GM12878 (cell line): ENCODE data around the gene RBBP9. TPM values are rescaled to one million over a fixed set of nuclear protein-coding genes. Genes with fewer than 3 reads are reported as not detected.

Experiments
- ATAC-seq: fragments of 200-7000 bp; cut with Tn5 transposase; 3 replicates; pipeline ENCODE4 v1.9.1; 2020; ENCODE audit warnings: mild to moderate bottlenecking, moderate library complexity
- BruUV-seq: library from RNA; stranded (reverse); fragments of 400-500 nt; replicated peaks from 2 replicates; lab custom pipeline; 2021; lab: Mats Ljungman, UMichigan
- CTCF ChIA-PET: fragments of 300-600 bp; sonication (Branson Sonifier 250); formaldehyde crosslinking; extraction: SDS; loops from one replicate; lab custom pipeline; 2021; ENCODE audit warnings: inconsistent platforms; lab: Yijun Ruan, JAX
- POLR2A ChIA-PET: fragments of 350-600 bp; formaldehyde crosslinking; extraction: SDS; loops from one replicate; lab custom pipeline; 2021; ENCODE audit warnings: inconsistent platforms; lab: Charles Lee
- RAD21 ChIA-PET: fragments of 300-600 bp; sonication (Branson Sonifier 250); formaldehyde crosslinking; loops from one replicate; lab custom pipeline; 2023; ENCODE audit warnings: antibody characterized with exemption; ENCODE audit not compliant: unreplicated experiment; lab: Charles Lee
- SMC1A ChIA-PET: fragments of 300-600 bp; sonication (Branson Sonifier 250); formaldehyde crosslinking; loops from one replicate; lab custom pipeline; 2023; ENCODE audit not compliant: unreplicated experiment, uncharacterized antibody; lab: Charles Lee
- DNase-seq: peaks from one replicate; pipeline ENCODE4 v3.0.0-alpha.2; 2011; ENCODE audit warnings: low read depth, low spot score
- FAIRE-seq: peaks from 3 replicates; lab custom pipeline; 2011; peaks lifted over from hg19 to GRCh38; lab: Jason Lieb, UNC
- H2AFZ ChIP-seq: 2 replicates; pipeline ENCODE4 v1.6.0; 2011; ENCODE audit warnings: low read depth, low read length, control low read depth; ENCODE audit not compliant: control insufficient read depth
- H3K27ac ChIP-seq: 2 replicates; pipeline ENCODE4 v1.5.1; 2011; ENCODE audit warnings: control low read depth; ENCODE audit not compliant: control insufficient read depth, insufficient read depth
- H3K27me3 ChIP-seq, 2 experiments: replicated peaks in 1 of 2; 2 replicates each; pipeline versions ENCODE4 v1.6.0 to v1.6.1; 2011; ENCODE audit warnings: low read length in 1 of 2; ENCODE audit not compliant: control insufficient read depth in 2 of 2, insufficient read depth in 2 of 2
- H3K36me3 ChIP-seq, 2 experiments: 2 replicates each; pipeline ENCODE4 v1.5.1; 2011; ENCODE audit warnings: low read length in 1 of 2; ENCODE audit not compliant: control insufficient read depth in 2 of 2, insufficient read depth in 2 of 2
- H3K4me1 ChIP-seq: 2 replicates; pipeline ENCODE4 v1.6.1; 2011; ENCODE audit warnings: mild to moderate bottlenecking, low read length, moderate library complexity, mixed read lengths; ENCODE audit not compliant: control insufficient read depth, insufficient read depth
- H3K4me2 ChIP-seq: 2 replicates; pipeline ENCODE4 v1.6.0; 2011; ENCODE audit warnings: control low read depth; ENCODE audit not compliant: control insufficient read depth, insufficient read depth
- H3K4me3 ChIP-seq: fragments of 200-600 bp; sonication (generic); 2 replicates; pipeline ENCODE4 v1.5.1; 2016
- H3K79me2 ChIP-seq: 2 replicates; pipeline ENCODE4 v1.6.0; 2011; ENCODE audit warnings: low read length; ENCODE audit not compliant: control insufficient read depth, insufficient read depth
- H3K9ac ChIP-seq: 2 replicates; pipeline ENCODE4 v1.8.0; 2011; ENCODE audit warnings: low read length, control low read depth, mixed read lengths; ENCODE audit not compliant: control insufficient read depth, insufficient read depth
- H3K9me3 ChIP-seq: replicated peaks from 3 replicates; pipeline ENCODE4 v1.5.1; 2011; ENCODE audit warnings: mild to moderate bottlenecking, low read length; ENCODE audit not compliant: control insufficient read depth, insufficient read depth
- H4K20me1 ChIP-seq: 2 replicates; pipeline ENCODE4 v1.6.0; 2011; ENCODE audit not compliant: control insufficient read depth, insufficient read depth
- BHLHE40 ChIP-seq, 2 experiments: fragments of 450-650 bp in 1 of 2; IDR thresholded peaks; 2 replicates each; pipeline ENCODE4 v1.6.1; 2011 to 2017; ENCODE audit warnings: low read depth in 2 of 2, borderline replicate concordance in 1 of 2, improper control_type of control experiment in 1 of 2, low read length in 1 of 2, mild to moderate bottlenecking in 1 of 2
- CBX3 ChIP-seq: fragments of 200-600 bp; sonication (generic); IDR thresholded peaks from 2 replicates; pipeline ENCODE4 v1.6.1; 2016; ENCODE audit warnings: low read depth, borderline replicate concordance
- CUX1 ChIP-seq: IDR thresholded peaks from 2 replicates; pipeline ENCODE4 v1.6.1; 2012; ENCODE audit warnings: improper control_type of control experiment, low read depth, low read length; ENCODE audit not compliant: insufficient replicate concordance
- DPF2 ChIP-seq: fragments of 450-650 bp; IDR thresholded peaks from 2 replicates; pipeline ENCODE4 v1.6.1; 2017; ENCODE audit warnings: mild to moderate bottlenecking
- MEF2A ChIP-seq: IDR thresholded peaks from 2 replicates; pipeline ENCODE4 v1.6.1; 2011; ENCODE audit warnings: low read depth, mild to moderate bottlenecking, low read length, moderate library complexity; ENCODE audit not compliant: insufficient read depth
- MXI1 ChIP-seq: fragments of 150-350 bp; IDR thresholded peaks from 2 replicates; pipeline ENCODE4 v1.6.1; 2011; ENCODE audit warnings: low read depth, mild to moderate bottlenecking, inconsistent platforms, low read length, improper control_type of control experiment
- ZBTB40 ChIP-seq: fragments of 450-650 bp; IDR thresholded peaks from 2 replicates; pipeline ENCODE4 v1.6.1; 2016; ENCODE audit warnings: mild to moderate bottlenecking, moderate library complexity, borderline replicate concordance
- WGBS: methylation state at CpG from one replicate; pipeline ENCODE4 v1.1.6; 2016; ENCODE audit warnings: low lambda C conversion rate; ENCODE audit not compliant: insufficient replicate concordance, insufficient coverage; ENCODE audit errors: missing lambda C conversion rate; 5-methylcytosine and 5-hydroxymethylcytosine counted together
- in situ Hi-C: fragments of 300-500 bp; cut with MboI; formaldehyde crosslinking; loops from 9 replicates; pipeline ENCODE4 v1.14.3; 2018; ENCODE audit warnings: mixed read lengths
- intact Hi-C: fragments of 100-400 bp; cut with micrococcal nuclease; formaldehyde crosslinking; loops from one replicate; pipeline ENCODE4 v1.14.2; 2022; ENCODE audit not compliant: unreplicated experiment
- polyA plus RNA-seq, 11 experiments: library from polyadenylated mRNA; depleted of rRNA in 4 of 11; unstranded in 6 of 11; stranded (reverse) in 5 of 11; fragments of >200 nt; fragmentation: Nextera tagmentation in 4 of 11; fragmentation: Illumina TruSeq in 1 of 11; extraction: Ambion mirVana in 4 of 11; extraction: Trizol in 1 of 11; gene quantifications; 1 replicate in 1 of 11; 2 replicates in 10 of 11; pipeline versions ENCODE4 v1.2.1 to v1.2.3, GENCODE V29; 2011 to 2016; ENCODE audit warnings: inconsistent platforms in 2 of 11, missing spikeins in 2 of 11, low read depth in 1 of 11
- total RNA-seq, 4 experiments: library from RNA; depleted of rRNA in 3 of 4; stranded (reverse); fragments of >200 nt in 3 of 4; fragmentation: Illumina TruSeq in 1 of 4; extraction: Trizol in 1 of 4; gene quantifications; 2 replicates each; pipeline versions ENCODE4 v1.2.1 to v1.2.3, GENCODE V29; 2013 to 2021

RBBP9 gene
- total and polyA plus RNA-seq, 10 of the 15 experiments (the other 5 are each of a cell fraction or from before 2014, with no cell fraction given) = 7.1 to 34.1 (median 16.0) TPM

GRCh38 chr20:18504479-18505060 is 7.5 kb upstream of the RBBP9 start:
- Histone ChIP-seq H3K27me3 (no peaks in the 10 kb centered on the region), H3K9me3 (no peaks in the 10 kb centered on the region), H4K20me1 (no peaks in the 10 kb centered on the region), H3K27ac (no peak overlapping the region), H3K36me3 (no peaks in the 10 kb centered on the region), H3K4me1 (no peaks in the 10 kb centered on the region), H2AFZ (no peak overlapping the region), H3K4me2 (no peak overlapping the region), H3K9ac (no peak overlapping the region), H3K79me2 (peaks cover 13% of the 10 kb centered on the region), H3K4me3 (no peak overlapping the region)
- SMC1A ChIA-PET = no interaction called here
- ATAC-seq (no peak), FAIRE-seq (no peak), DNase-seq (no peak)
- TF ChIP-seq ZBTB40 (no peak), BHLHE40 (IDR thresholded peaks at IDR 0.05; ENCODE audit: borderline replicate concordance in 1 of 2, low read depth in 2 of 2, low read length in 1 of 2) (no peak), MEF2A (no peak), CBX3 (no peak), CUX1 (no peak), MXI1 (no peak), DPF2 (no peak)
- intact Hi-C loops = loop anchor here (5.0 kb wide), 1 partner anchor 83 kb away; the partner anchor contains the start of gene DTD1
- 80% methylated on average over 31 of the region's 31 CpGs for WGBS
- RAD21 ChIA-PET = interaction anchor here (0.9 kb wide), 1 partner anchor 8 kb away, joined by 4 read pairs; the partner anchor contains the start of gene RBBP9
- POLR2A ChIA-PET = interaction anchor here (5.2 kb wide), 1 partner anchor 7 kb away, joined by 96 read pairs; the partner anchor contains the start of gene RBBP9
- in situ Hi-C loops = loop anchor here (25.0 kb wide), 1 partner anchor 1508 kb away; the partner anchor contains the start of gene NAA20
- CTCF ChIA-PET = interaction anchor here (1.5 to 2.0 kb wide), 2 partner anchors 8 to 10 kb away, joined by 5 to 8 read pairs; no protein-coding TSS in a partner anchor
- BruUV-seq = no TSS peak
